Neural progenitor cell (in vitro differentiated cells): ENCODE results near the gene ZC3H18.

Experiments used
- EZH2 ChIP-seq: fragments of 200-600 bp; sonication (generic); IDR thresholded peaks from 2 replicates; pipeline ENCODE4 v1.6.1; 2017; ENCODE audit warnings: antibody characterized with exemption, mild to moderate bottlenecking, moderate library complexity
- EZH2phosphoT487 ChIP-seq: fragments of 200-600 bp; sonication (generic); IDR thresholded peaks from 2 replicates; pipeline ENCODE4 v1.6.1; 2017; ENCODE audit warnings: antibody characterized with exemption
- TF ChIP-seq, protein P1 (sequence below): fragments of 200-600 bp; sonication (generic); IDR thresholded peaks from 2 replicates; pipeline ENCODE4 v1.5.1; 2017; ENCODE audit warnings: antibody characterized with exemption, mild to moderate bottlenecking

DNA sequence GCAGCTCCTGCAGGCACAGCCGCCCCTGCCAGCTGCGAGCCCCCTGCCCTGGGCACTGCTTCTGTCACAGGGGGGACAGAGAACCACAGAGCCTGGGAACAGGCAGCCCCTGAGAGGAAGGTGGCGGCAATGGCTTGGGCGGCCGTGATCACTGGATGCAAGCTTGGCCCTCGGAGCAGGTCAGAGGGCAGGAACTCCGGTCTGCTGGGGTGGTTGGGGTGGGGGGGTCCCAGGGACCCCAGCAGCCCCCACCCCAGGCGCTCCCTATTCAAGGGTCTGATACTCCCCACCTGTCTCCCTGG is 82.5 kb downstream of the ZC3H18 start:
- TF ChIP-seq EZH2phosphoT487 (no peak), EZH2 (no peak)
- TF ChIP-seq, protein P1, sequence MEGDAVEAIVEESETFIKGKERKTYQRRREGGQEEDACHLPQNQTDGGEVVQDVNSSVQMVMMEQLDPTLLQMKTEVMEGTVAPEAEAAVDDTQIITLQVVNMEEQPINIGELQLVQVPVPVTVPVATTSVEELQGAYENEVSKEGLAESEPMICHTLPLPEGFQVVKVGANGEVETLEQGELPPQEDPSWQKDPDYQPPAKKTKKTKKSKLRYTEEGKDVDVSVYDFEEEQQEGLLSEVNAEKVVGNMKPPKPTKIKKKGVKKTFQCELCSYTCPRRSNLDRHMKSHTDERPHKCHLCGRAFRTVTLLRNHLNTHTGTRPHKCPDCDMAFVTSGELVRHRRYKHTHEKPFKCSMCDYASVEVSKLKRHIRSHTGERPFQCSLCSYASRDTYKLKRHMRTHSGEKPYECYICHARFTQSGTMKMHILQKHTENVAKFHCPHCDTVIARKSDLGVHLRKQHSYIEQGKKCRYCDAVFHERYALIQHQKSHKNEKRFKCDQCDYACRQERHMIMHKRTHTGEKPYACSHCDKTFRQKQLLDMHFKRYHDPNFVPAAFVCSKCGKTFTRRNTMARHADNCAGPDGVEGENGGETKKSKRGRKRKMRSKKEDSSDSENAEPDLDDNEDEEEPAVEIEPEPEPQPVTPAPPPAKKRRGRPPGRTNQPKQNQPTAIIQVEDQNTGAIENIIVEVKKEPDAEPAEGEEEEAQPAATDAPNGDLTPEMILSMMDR = no peak
